NCI-H187 treated with DMSO at 0.1 percent for 48 hours (cell line): ENCODE measurements around the gene STK26.
"Not testable (repeated sequence)": the region's sequence is repeated elsewhere in the genome, so short reads cannot be mapped to it uniquely, and the experiment has no call there.

ENCODE experiments used
- DNase-seq: peaks from one replicate; lab custom pipeline; 2025; lab: John Stamatoyannopoulos, UW

Gene STK26

GRCh38 chrX:132022967-132023895 is at the start of gene STK26:
Gene STK26 (plus strand): TSS chrX:132023302. CDS start chrX:132023618, 316 bp downstream.
- DNase-seq: no peak

- DNase-seq: no peak
Measured at GRCh38 chrX:131975851-131976250, 47.3 kb upstream of the STK26 start.

GRCh38 chrX:131977619-131978018 is 45.5 kb upstream of the STK26 start:
- DNase-seq: no peak

- no peak for DNase-seq
Measured at GRCh38 chrX:131979116-131979515, 44.0 kb upstream of the STK26 start.

GRCh38 chrX:131985526-131986049 is 37.5 kb upstream of the STK26 start:
- DNase-seq: no peak

GRCh38 chrX:131987252-131987651 is 35.9 kb upstream of the STK26 start:
- no peak for DNase-seq

GRCh38 chrX:131988236-131988635 is 34.9 kb upstream of the STK26 start:
- DNase-seq: no peak

- DNase-seq: no peak
Measured at GRCh38 chrX:132001127-132001526, 22.0 kb upstream of the STK26 start.

GRCh38 chrX:132004728-132005127 is 18.4 kb upstream of the STK26 start:
- no peak for DNase-seq

GRCh38 chrX:132009350-132009749 is 13.8 kb upstream of the STK26 start:
- no peak for DNase-seq

GRCh38 chrX:132010213-132010612 is 12.9 kb upstream of the STK26 start:
- DNase-seq: not testable (repeated sequence)

GRCh38 chrX:132015875-132016274 is 7.2 kb upstream of the STK26 start:
- no peak for DNase-seq

- DNase-seq: no peak
Measured at GRCh38 chrX:132016628-132017430, 6.3 kb upstream of the STK26 start.

- DNase-seq: no peak
Measured at GRCh38 chrX:132017431-132018185, 5.5 kb upstream of the STK26 start.

- no peak for DNase-seq
Measured at GRCh38 chrX:132022198-132022966, 720 bp upstream of the STK26 start.

GRCh38 chrX:132023896-132024386 is 839 bp downstream of the STK26 start:
- no peak for DNase-seq

GRCh38 chrX:132025041-132025440 is 1.9 kb downstream of the STK26 start:
- no peak for DNase-seq

GRCh38 chrX:132030264-132030663 is 7.2 kb downstream of the STK26 start:
- no peak for DNase-seq

- DNase-seq: no peak
Measured at GRCh38 chrX:132031867-132032266, 8.8 kb downstream of the STK26 start.

GRCh38 chrX:132033166-132033565 is 10.1 kb downstream of the STK26 start:
- no peak for DNase-seq

- no peak for DNase-seq
Measured at GRCh38 chrX:132034648-132035047, 11.5 kb downstream of the STK26 start.
